NAMALWA (cell line): ENCODE data around the gene YARS1.

Experiments used
- DNase-seq: peaks from one replicate; pipeline ENCODE4 v3.0.0-alpha.2; 2015; ENCODE audit warnings: low spot score

Gene YARS1

DNA sequence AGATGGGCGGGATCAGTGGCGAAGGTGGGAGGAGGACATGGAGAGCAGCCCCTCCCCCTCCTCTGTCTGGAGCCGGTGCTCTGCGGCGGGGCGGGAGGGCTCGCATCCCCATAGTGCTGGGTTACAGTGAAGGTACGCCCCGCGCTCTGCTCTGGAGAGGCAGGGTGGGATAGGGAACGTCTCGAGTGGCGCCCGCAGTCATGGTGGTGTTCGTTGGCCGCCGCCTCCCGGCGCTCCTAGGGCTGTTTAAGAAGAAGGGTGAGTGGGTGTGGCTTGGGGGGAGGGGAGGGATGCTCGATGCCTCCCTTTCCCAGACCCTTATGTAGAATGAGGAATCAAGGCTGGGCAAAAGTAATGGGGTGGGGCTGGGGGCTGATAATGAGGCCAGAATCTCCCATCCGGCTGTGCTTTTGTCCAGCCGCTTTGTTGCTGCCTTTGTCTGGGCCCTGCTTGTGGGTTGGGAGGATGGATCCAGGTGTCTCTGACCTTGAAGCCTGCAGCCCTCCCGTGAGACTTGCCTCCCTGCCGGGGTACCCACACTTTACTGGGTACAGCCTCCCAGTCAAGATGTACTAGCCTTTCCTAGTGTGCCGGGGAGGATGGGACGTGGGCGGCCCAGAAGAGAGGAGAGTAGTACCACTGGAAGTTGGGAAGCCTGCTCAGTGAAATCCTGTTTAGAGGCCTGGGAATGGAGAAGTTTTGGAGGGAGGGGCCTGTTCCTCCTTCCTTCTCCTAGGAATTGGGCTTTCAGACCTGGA, 51.4 kb downstream of the YARS1 start:
- no peak for DNase-seq

GRCh38 chr1:32764826-32765569, 52.2 kb downstream of the YARS1 start:
- DNase-seq, result no peak

- no peak for DNase-seq
Measured at GRCh38 chr1:32763221-32763620, 53.9 kb downstream of the YARS1 start.

GRCh38 chr1:32761936-32762335, 55.2 kb downstream of the YARS1 start:
- DNase-seq, result no peak

GRCh38 chr1:32761253-32761877, 55.8 kb downstream of the YARS1 start:
- DNase-seq, result no peak

DNA sequence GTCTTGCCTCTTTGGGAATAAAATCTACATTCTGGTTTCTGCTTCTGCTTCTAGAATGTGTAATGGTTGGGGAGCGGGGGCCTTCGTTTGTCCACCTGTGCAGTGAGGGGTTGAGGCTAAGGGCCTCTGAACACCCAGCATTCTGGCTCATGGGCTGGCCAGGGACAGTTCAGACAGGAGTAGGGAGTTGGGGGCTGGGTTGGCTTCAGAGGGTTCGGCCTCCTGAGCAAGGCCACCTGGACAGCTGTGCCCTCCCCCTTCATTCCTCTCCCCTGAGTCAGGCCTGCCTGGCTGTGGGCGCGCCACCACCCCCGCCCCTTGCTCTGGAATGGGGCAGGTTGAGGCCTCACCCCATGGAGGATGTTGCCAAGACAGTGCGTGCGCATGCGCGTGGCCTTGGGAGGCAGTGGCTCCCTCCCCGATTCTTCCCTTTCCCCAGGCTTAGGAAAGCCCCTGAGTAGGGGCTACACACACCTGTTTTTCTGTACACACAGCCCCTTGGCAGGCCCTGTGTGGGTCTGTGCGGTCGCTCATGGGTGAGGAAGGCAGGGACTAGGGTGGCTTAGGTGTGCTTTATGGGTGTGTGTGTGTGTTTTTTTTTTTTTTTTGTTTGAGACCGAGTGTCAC, 57.0 kb downstream of the YARS1 start:
- no peak for DNase-seq

DNA sequence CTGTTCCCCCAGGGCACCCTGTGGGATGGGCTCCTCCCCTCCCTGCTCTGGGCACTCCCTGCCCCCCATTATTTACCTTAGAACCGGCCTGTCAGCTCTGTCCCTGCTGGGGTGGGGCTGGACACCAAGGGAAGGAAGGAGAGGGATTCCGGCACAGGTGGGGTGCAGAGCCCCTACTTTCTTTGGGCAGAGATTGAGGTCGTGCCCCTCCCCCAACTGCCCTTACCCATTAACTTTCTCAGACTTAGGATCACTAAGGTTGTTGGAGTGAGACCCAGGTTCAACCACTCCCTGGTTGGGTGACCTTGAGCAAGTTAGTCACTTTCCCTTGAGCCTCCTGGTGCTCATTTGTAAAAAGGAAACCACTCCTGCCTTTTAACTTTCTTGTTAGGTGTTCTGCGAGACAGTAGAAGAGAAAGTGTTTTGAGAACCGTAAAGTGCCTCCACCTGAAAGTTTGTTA, 57.6 kb downstream of the YARS1 start:
- no peak for DNase-seq

DNA sequence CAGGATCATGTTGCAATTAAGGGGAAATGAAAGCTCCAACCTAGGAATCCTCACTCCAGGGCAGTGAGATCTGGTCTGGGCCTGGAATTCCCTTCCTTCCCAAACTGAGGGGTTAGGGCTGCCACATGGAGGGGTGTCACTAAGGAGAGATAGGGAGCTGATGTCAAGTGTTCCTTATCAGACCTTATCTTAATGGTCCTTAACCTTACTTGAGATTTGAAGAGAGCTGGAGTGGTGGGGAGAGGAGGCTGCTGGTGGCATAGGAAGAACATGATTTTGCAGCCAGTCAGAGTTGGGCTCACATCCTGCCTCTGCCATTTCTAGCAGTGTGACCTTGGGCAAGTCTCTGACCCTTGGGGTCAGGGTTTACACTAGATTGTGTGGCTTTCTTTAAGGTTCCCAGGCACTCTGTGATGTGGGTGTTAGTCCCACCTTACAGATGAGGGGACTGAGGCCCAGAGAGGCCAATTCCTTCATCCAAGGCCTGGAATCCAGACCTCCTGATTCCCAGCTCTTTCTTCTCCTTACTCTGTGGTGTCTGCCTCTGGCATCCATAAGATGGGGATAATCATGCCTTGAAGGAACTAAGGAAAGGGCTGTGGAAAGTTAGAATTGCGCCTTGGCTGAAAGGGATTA, 58.2 kb downstream of the YARS1 start:
- no peak for DNase-seq

DNA sequence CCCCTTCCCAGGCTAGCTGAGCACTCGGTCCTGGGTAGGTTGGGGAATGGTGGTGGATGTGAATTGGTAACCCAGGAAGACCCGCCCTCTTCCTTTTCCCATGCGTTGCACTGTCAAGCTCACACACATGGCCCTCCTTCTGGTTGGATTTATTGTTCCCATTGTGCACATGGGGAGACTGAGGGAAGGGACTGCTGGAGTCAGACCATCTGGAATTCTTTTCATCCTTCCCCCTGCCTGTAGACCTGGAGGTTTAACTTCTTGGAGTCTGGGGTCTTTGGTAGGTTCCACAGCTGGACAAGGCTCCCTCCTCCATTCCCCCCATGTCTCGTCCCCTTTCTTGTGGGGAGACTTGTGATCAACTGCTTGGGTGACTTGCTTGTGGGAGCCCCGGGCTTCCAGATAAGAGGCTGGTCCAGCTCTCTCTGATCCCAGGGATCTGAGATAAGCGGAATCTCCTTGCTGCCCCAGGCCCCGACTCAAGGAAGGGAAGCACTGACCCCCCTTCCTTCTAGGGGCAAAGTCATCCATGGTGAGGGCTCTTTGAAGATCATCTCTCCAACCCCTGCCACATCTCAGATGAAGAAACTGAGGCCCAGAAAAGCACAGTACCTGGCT, 58.9 kb downstream of the YARS1 start:
- no peak for DNase-seq

DNA sequence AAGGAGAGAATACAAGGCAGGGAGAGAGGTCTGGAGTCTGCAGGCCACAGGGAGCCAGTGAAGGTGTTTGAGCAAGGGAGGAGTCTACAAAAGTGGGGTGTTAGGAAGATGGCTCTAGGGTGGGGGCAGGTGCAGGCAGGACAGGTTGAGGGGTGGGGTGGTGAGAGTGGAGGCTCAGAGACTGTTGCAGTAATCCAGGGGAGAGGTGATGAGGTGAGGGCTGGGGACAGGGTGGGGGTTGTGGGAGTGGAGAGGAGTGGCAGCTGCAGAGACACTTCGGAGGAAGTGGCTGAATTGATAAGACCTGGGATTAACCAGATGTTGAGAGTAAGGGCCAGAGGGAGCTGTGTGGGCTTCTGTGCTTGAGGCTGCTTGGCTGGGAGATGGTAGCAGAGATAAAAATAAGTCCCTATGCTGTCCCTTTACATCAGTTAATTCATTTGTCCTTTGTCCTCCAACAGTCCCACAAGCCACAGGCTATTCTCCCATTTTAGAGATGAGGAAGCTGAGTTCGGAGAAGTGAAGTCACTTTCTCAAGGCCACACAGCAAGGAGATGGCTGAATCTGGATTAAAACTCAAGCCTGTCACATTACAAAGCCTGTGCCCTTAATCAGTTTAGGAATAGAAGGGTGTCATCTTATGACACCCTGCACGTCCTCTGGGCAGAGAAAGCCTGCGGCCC, 59.8 kb downstream of the YARS1 start:
- no peak for DNase-seq

- DNase-seq, result no peak
Measured at GRCh38 chr1:32755810-32756159, 61.4 kb downstream of the YARS1 start.

DNA sequence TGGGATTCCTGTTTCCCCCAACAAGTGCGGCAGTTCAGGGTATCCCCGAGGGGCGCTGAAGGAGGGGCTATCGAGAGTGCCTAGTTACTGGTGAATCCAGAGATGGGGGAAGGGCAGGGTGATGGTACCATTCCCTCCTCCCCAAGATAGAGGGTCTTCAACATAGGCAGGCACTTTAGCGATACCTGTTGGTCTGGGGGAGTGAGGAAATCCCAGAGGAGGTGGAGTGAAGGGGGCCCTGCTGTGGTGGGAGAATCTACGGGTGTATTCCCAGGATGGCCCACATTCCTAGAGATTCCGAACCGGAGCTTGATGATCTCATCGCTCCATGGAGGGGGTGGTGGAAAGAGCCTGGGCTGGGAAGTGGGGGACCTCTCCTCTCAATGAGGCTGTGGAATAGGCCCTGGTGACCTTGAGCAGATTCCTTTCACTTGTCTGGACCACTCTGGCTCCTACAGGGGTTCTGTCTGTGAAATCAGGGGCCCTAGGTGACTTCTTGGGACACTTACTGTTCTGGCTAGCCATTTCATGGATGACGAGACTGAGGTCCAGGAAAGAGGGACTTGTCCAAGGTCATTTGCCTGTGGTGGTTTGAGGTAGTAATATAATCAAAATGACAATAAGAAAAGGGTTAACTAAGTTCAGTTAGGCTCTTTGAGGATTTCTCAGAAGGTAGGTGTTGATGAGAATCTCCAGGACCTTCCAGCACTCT, 61.9 kb downstream of the YARS1 start:
- DNase-seq, result no peak

DNA sequence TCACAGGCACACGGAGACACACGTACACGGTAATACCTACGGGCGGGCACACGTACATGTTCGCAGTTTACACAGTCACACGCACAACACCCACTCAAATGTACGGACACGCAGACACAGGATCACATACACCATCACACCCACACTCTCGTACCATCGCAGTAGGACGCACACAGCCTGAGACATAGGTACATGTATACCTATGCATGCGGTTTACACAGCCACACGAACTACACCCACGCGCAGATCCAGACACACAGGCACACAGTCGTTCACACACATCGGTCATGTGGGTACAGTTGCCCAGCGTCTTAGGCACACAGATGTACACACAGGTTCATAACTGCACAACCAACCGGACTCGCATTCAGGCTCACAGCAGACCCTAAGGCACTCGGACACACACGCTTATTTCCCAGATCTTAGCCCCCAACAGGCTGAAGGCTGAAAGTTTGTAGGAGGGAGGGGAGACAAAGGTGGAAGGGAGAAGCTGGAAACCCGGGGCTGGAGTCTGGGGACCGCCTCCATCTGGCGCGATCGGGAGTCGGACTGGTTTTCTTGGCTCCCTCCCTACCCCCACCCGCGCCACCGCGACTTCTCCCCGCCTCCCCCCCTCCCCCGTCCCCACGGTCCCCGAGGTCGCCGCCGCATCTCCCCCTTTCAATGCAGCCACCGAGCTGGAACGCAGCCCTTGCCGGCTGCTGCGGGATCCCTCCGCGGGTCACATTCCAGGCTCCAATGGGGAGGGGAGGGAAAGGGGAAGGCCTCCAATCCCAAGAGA, 62.7 kb downstream of the YARS1 start:
- DNase-seq, result peak; percentile 34

DNA sequence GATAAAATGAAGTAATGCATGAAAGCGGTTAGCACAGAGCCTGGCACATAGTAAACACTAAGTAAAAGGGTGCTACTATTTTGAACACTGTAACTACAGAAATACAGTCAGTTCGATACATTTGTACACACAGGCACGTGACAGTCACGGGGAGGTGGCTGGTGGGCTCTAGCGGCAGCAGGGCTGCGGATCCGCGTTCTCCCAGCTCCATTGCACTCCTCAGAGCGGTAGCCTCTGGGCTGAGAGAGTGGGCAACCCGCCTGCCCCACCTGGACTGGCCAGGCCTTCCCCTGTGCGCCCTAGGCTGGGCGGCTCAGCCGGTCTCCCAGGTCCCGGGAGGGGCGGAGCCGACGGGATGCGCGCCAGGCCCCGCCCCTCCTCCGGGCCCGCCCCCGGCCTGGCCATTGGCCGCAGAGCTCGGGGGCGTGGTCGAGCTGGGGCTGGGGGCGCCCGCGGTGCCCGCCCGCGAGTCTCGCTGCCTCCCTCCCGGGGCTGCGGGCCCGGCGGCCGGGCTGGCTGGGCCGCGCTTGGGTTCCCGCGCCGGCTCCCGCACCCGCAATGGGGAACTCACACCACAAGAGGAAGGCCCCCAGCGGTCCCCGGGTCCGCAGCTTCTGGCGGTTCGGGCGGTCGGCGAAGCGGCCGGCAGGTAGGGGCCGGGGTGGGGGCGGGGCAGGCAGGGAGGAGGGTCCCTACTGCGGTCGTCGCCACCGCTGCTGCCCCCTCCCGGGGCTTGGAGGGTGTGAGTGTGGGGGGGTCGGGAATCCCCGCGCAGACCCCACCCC, 63.4 kb downstream of the YARS1 start:
- peak; percentile 85 for DNase-seq

GRCh38 chr1:32749771-32750170, 67.4 kb downstream of the YARS1 start:
- DNase-seq, result no peak

DNA sequence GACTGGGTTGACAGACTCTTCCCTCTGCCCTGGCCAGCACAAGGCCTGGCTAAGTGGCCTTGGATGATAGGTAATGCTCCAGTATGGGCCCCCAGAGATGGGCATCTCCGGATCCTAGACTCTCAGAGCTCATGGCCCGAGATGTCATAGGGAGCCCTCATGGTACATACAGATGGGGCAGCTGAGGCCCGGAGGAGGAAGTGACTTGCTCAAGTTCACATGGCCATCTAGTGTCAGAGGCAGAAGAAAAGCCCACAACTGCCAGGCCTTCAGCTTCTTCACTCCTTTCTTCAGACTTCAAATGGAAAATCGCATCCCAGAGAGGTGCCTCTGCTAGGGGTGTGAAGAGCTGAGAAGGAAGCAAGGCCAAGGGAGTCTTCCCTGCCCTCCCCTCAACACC, 67.8 kb downstream of the YARS1 start:
- no peak for DNase-seq

DNA sequence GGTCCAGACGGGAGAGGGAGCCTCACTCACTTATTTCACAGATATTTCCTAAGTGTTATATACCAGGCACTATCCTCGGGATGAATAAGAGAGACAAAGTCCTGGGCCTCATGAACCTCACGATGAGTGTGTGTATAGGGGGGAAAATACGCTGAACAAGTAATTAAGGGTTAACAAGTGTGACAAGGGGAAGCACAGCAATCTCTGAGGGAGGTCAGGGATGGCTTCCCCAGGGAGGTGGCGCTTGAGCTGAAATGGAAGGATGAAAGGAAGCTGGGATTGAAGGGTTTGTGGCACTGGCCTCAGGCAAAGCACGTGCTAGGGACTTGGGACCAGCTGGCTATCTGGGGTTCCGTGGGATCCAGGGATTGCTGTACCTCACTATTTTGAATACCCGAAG, 68.2 kb downstream of the YARS1 start:
- no peak for DNase-seq

- DNase-seq, result no peak
Measured at GRCh38 chr1:32748348-32748747, 68.8 kb downstream of the YARS1 start.

DNA sequence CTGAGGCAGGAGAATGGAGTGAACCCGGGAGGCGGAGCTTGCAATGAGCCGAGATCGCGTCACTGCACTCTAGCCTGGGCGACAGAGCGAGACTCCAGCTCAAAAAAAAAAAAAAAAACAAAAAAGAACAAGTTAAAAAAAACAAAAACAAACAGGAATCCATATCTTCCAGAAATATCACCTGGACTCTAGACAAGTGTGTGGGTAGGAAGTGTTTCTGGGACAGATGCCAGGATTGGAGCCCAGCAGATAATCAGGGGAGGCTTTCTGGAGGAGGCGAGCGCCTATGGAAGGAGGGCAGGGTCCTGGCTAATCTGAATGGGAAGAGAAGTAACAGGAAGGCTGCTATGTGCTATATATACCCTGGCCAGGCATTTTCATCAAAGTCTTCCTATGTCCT, 71.0 kb downstream of the YARS1 start:
- no peak for DNase-seq
